H9 (cell line): Measurements from ENCODE around the gene SMCO3. TPM values are rescaled to one million over a fixed set of nuclear protein-coding genes. Genes with fewer than 3 reads are reported as not detected.

Experiments
- DNase-seq: peaks from one replicate; pipeline ENCODE4 v3.0.0-alpha.2; 2017
- H2AFZ ChIP-seq: one replicate; pipeline ENCODE4 v1.6.1; 2013; ENCODE audit warnings: mild to moderate bottlenecking, low read length, control low read depth, moderate library complexity
- H2AK5ac ChIP-seq: 2 replicates; pipeline ENCODE4 v1.6.1; 2013; ENCODE audit warnings: low read length, control low read depth, mixed read lengths; ENCODE audit not compliant: insufficient read length
- H2BK120ac ChIP-seq: one replicate; pipeline ENCODE4 v1.6.1; 2013; ENCODE audit warnings: low read depth, mild to moderate bottlenecking, low read length, control low read depth, inconsistent platforms; ENCODE audit not compliant: poor library complexity, severe bottlenecking
- H2BK12ac ChIP-seq: 2 replicates; pipeline ENCODE4 v1.6.1; 2013; ENCODE audit warnings: low read length, control low read depth, mixed read lengths, low read depth; ENCODE audit not compliant: insufficient read length
- H2BK15ac ChIP-seq: 2 replicates; pipeline ENCODE4 v1.6.1; 2013; ENCODE audit warnings: low read depth, low read length, control low read depth
- H2BK20ac ChIP-seq: one replicate; pipeline ENCODE4 v1.6.1; 2013; ENCODE audit warnings: low read depth, mild to moderate bottlenecking, low read length, control low read depth, inconsistent platforms; ENCODE audit not compliant: poor library complexity, severe bottlenecking
- H2BK5ac ChIP-seq: 2 replicates; pipeline ENCODE4 v1.6.1; 2013; ENCODE audit warnings: low read length, control low read depth, mixed read lengths; ENCODE audit not compliant: insufficient read length
- H3K14ac ChIP-seq: 2 replicates; pipeline ENCODE4 v1.6.1; 2013; ENCODE audit warnings: low read length, control low read depth; ENCODE audit not compliant: insufficient read depth
- H3K18ac ChIP-seq: 2 replicates; pipeline ENCODE4 v1.6.1; 2013; ENCODE audit warnings: low read depth, mild to moderate bottlenecking, mixed read lengths, low read length, control low read depth; ENCODE audit not compliant: insufficient read length
- H3K23ac ChIP-seq: 2 replicates; pipeline ENCODE4 v1.6.1; 2013; ENCODE audit warnings: low read length, control low read depth, mixed read lengths, low read depth; ENCODE audit not compliant: insufficient read length
- H3K23me2 ChIP-seq: 2 replicates; pipeline ENCODE4 v1.6.1; 2013; ENCODE audit warnings: low read depth, mild to moderate bottlenecking, mixed read lengths, low read length, control low read depth; ENCODE audit not compliant: insufficient read length, poor library complexity, severe bottlenecking
- H3K27ac ChIP-seq: 2 replicates; pipeline ENCODE4 v1.5.1; 2013; ENCODE audit warnings: low read length, control low read depth, mixed read lengths, low read depth; ENCODE audit not compliant: insufficient read length
- H3K27me3 ChIP-seq: 2 replicates; pipeline ENCODE4 v1.6.1; 2013; ENCODE audit warnings: low read length, control low read depth, inconsistent platforms; ENCODE audit not compliant: insufficient read depth
- H3K4ac ChIP-seq: 2 replicates; pipeline ENCODE4 v1.6.1; 2013; ENCODE audit warnings: low read depth, mild to moderate bottlenecking, control low read depth, inconsistent platforms, low read length, moderate library complexity
- H3K4me1 ChIP-seq: 2 replicates; pipeline ENCODE4 v1.6.1; 2013; ENCODE audit warnings: low read length, control low read depth, inconsistent platforms; ENCODE audit not compliant: insufficient read depth
- H3K4me2 ChIP-seq: 2 replicates; pipeline ENCODE4 v1.6.1; 2013; ENCODE audit warnings: low read length, control low read depth, mixed read lengths; ENCODE audit not compliant: insufficient read length, insufficient read depth
- H3K56ac ChIP-seq: 2 replicates; pipeline ENCODE4 v1.6.1; 2013; ENCODE audit warnings: low read depth, mild to moderate bottlenecking, mixed read lengths, low read length, control low read depth; ENCODE audit not compliant: insufficient read length
- H3K79me1 ChIP-seq: 2 replicates; pipeline ENCODE4 v1.6.1; 2013; ENCODE audit warnings: low read depth, mild to moderate bottlenecking, moderate library complexity, low read length, control low read depth, inconsistent platforms; ENCODE audit not compliant: insufficient read depth, poor library complexity, severe bottlenecking
- H3K79me2 ChIP-seq: 2 replicates; pipeline ENCODE4 v1.6.1; 2013; ENCODE audit warnings: low read length, control low read depth, inconsistent platforms; ENCODE audit not compliant: insufficient read depth
- H3K9ac ChIP-seq: 2 replicates; pipeline ENCODE4 v1.6.1; 2013; ENCODE audit warnings: low read length, control low read depth, mixed read lengths; ENCODE audit not compliant: insufficient read length; ENCODE audit errors: extremely low read depth
- H3K9me3 ChIP-seq: one replicate; pipeline ENCODE4 v1.6.1; 2013; ENCODE audit warnings: low read depth, low read length, inconsistent platforms; ENCODE audit not compliant: control insufficient read depth
- H3T11ph ChIP-seq: one replicate; pipeline ENCODE4 v1.6.1; 2013; ENCODE audit warnings: mild to moderate bottlenecking, low read length, control low read depth, inconsistent platforms
- H4K20me1 ChIP-seq: one replicate; pipeline ENCODE4 v1.6.1; 2013; ENCODE audit not compliant: control insufficient read depth, insufficient read length, insufficient read depth
- H4K5ac ChIP-seq: 2 replicates; pipeline ENCODE4 v1.6.1; 2013; ENCODE audit warnings: low read depth, mild to moderate bottlenecking, mixed read lengths, low read length, control low read depth; ENCODE audit not compliant: insufficient read length
- H4K8ac ChIP-seq: replicated peaks from 2 replicates; pipeline ENCODE4 v1.6.1; 2013; ENCODE audit warnings: low read length, control low read depth, mixed read lengths, low read depth; ENCODE audit not compliant: insufficient read length
- H4K91ac ChIP-seq: 2 replicates; pipeline ENCODE4 v1.6.1; 2013; ENCODE audit warnings: low read depth, mild to moderate bottlenecking, moderate library complexity, mixed read lengths, low read length, control low read depth; ENCODE audit not compliant: insufficient read length
- H3K27ac Mint-ChIP-seq, 3 experiments: 2 replicates in 2 of 3; 3 replicates in 1 of 3; pipeline ENCODE4 v1.8.0; 2020 to 2021; ENCODE audit warnings: mixed read lengths in 3 of 3, mild to moderate bottlenecking in 1 of 3, moderate library complexity in 1 of 3
- H3K27me3 Mint-ChIP-seq: 2 replicates; pipeline ENCODE4 v1.8.0; 2021; ENCODE audit warnings: low read depth, mild to moderate bottlenecking, moderate library complexity, mixed read lengths
- H3K36me3 Mint-ChIP-seq, 3 experiments: 2 replicates in 2 of 3; 3 replicates in 1 of 3; pipeline ENCODE4 v1.8.0; 2020 to 2021; ENCODE audit warnings: low read depth in 3 of 3, mixed read lengths in 3 of 3; ENCODE audit not compliant: insufficient read depth in 1 of 3
- H3K4me1 Mint-ChIP-seq, 2 experiments: 2 replicates each; pipeline ENCODE4 v1.8.0; 2020; ENCODE audit warnings: mixed read lengths in 2 of 2
- H3K4me3 Mint-ChIP-seq, 2 experiments: 2 replicates in 1 of 2; 3 replicates in 1 of 2; pipeline ENCODE4 v1.8.0; 2020 to 2021; ENCODE audit warnings: mild to moderate bottlenecking in 2 of 2, mixed read lengths in 2 of 2, moderate library complexity in 1 of 2
- H3K9me3 Mint-ChIP-seq, 2 experiments: 2 replicates in 1 of 2; 3 replicates in 1 of 2; pipeline ENCODE4 v1.8.0; 2020; ENCODE audit warnings: mild to moderate bottlenecking in 2 of 2, mixed read lengths in 2 of 2, moderate library complexity in 1 of 2
- WGBS: extraction: QIAGEN DNeasy Blood & Tissue Kit; methylation state at CpG from one replicate; pipeline ENCODE4 v1.1.7; 2013; ENCODE audit warnings: missing lambda C conversion rate, low lambda C conversion rate, mixed read lengths; ENCODE audit not compliant: insufficient read length; ENCODE audit errors: extremely low coverage; 5-methylcytosine and 5-hydroxymethylcytosine counted together
- total RNA-seq: library from RNA; stranded (reverse); gene quantifications from 2 replicates; pipeline ENCODE4 v1.2.1, GENCODE V29; 2021
- TF ChIP-seq, protein P1 (sequence below): fragments of 200-600 bp; sonication (generic); conservative IDR thresholded peaks from 3 replicates; pipeline ENCODE4 v1.8.0; 2021; ENCODE audit warnings: antibody characterized with exemption, mild to moderate bottlenecking

The SMCO3 gene
- total RNA-seq, 1 experiment from 2014 or later = not detected

DNA sequence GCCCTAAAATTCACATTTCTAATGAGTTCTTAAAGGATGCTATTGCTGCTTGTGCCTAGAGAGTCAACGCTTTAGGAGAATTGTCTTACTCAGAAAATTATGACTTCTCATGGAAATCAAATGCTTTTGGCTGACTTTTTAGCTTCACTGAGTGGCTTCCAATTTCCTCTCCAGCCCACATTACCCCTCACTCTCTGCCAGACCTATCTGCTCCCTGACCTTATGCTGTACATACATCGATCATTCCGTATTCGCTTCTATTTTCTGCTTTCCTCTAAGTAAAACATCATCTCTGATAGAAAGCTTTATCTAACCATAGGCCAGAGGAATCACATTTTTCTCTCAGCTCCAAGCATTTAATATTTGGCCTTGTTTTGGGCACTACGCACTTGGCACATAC, 12.5 kb upstream of the SMCO3 start:
- Histone ChIP-seq H2AFZ (no peak overlapping the region), H3K23ac (no peak overlapping the region), H4K5ac (no peak overlapping the region), H3K56ac (no peak overlapping the region), H2BK20ac (no peak overlapping the region), H3K4ac (no peak overlapping the region), H3K18ac (no peak overlapping the region), H4K91ac (no peak overlapping the region), H3K9ac (no peak overlapping the region), H2BK5ac (no peak overlapping the region), H2BK15ac (no peak overlapping the region), H3K9me3 (no peaks in the 10 kb centered on the region), H3K4me1 (peaks cover 2% of the 10 kb centered on the region; the same call in 1 of the 2 replicates), H3K79me2 (no peaks in the 10 kb centered on the region; the same call in 1 of the 2 replicates), H2BK12ac (no peak overlapping the region), H3K14ac (no peak overlapping the region), H4K8ac (no peak overlapping the region), H2AK5ac (no peak overlapping the region), H3K27ac (no peak overlapping the region), H3K4me2 (no peak overlapping the region), H3K79me1 (no peaks in the 10 kb centered on the region), H3K23me2 (no peaks in the 10 kb centered on the region), H2BK120ac (no peak overlapping the region), H4K20me1 (no peaks in the 10 kb centered on the region), H3T11ph (no peak overlapping the region), H3K27me3 (no peaks in the 10 kb centered on the region)
- no peaks in the 10 kb centered on the region for H3K27me3 Mint-ChIP-seq
- H3K4me1 Mint-ChIP-seq = peaks cover 3 to 8% of the 10 kb centered on the region in 2 experiments
- H3K9me3 Mint-ChIP-seq = no peaks in the 10 kb centered on the region
- TF ChIP-seq, protein P1, sequence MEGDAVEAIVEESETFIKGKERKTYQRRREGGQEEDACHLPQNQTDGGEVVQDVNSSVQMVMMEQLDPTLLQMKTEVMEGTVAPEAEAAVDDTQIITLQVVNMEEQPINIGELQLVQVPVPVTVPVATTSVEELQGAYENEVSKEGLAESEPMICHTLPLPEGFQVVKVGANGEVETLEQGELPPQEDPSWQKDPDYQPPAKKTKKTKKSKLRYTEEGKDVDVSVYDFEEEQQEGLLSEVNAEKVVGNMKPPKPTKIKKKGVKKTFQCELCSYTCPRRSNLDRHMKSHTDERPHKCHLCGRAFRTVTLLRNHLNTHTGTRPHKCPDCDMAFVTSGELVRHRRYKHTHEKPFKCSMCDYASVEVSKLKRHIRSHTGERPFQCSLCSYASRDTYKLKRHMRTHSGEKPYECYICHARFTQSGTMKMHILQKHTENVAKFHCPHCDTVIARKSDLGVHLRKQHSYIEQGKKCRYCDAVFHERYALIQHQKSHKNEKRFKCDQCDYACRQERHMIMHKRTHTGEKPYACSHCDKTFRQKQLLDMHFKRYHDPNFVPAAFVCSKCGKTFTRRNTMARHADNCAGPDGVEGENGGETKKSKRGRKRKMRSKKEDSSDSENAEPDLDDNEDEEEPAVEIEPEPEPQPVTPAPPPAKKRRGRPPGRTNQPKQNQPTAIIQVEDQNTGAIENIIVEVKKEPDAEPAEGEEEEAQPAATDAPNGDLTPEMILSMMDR = no peak
- no peaks in the 10 kb centered on the region for H3K36me3 Mint-ChIP-seq
- no peak overlapping the region for H3K4me3 Mint-ChIP-seq
- no peak for DNase-seq
- 100% methylated on average over 3 of the region's 5 CpGs for WGBS
- H3K27ac Mint-ChIP-seq = no peak overlapping the region
